ENCODE results near the gene NTSR1. TPM values are rescaled to one million over a fixed set of nuclear protein-coding genes. Genes with fewer than 3 reads are reported as not detected.

Gene NTSR1
- total RNA-seq, 4 donors from 2014 or later = 0.06 to 0.09 TPM; not detected in 2

DNA sequence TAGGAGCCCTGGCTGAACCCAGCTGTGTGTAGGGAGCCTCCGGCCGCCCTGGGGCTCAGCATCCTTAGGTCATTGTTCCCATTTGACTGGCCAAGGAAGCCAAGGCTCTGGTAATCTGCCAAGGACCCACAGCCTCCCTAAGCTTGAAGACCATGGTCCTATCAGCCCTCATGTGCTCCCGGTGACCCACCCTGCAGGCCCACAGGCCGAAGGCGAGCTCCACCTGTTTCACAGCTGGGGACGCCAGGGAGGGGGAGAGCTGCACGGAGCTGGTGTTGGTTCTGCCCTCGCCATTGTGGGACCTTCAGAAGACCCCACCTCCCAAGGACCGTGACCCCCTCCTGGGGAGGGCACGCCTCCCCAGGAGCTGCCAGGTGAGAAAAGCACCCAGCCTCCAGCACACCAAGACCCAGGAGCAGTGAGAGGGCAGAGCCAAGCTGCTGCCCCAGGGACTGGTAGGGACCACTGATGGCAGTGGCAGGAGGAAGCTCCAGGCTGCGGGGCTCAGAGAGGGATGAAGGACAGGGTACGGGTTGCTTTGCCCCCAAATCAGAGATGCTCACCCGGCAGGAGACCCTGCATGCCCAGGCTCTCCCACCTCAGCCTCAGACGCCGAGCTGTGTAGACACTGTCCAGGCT lies 56.9 kb downstream of the NTSR1 start:
- Histone ChIP-seq H3K4me1 (peaks cover 0 to 17% (median 2%) of the 10 kb centered on the region in 3 donors), H3K4me3 (no peak overlapping the region), H3K27ac (no peak overlapping the region), H3K36me3 (no peaks in the 10 kb centered on the region), H3K9me3 (no peaks in the 10 kb centered on the region), H3K27me3 (peaks cover 0 to 98% (median 0%) of the 10 kb centered on the region in 4 donors)
- WGBS, 2 donors = 78 to 80% methylated on average over 1 to 5 of the region's 15 CpGs
- TF ChIP-seq CTCF (IDR thresholded peaks at IDR 0.05) (no peak), POLR2A (IDR thresholded peaks at IDR 0.05) (no peak)
- no peak for DNase-seq
- intact Hi-C loops (cut with DNase I) = no loop called here

DNA sequence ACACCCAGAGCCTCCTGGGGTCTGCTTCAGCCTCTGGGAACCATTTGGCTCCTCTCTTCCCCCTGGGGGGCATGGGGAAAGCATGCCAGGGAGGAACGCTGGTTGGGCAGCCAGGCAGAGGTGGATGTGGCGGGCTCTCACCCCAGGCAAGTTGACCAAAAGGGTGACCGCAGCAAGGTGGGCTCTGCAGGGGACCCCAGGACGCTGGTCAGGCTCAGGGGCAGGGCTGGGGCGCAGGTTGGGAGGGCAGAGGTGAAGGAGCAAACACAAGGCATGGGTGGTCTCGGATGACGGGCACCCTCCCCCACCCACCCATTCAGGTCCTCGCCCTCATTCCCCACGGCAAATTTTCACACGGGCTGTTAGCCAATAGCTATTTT lies 57.4 kb downstream of the NTSR1 start:
- no peaks in the 10 kb centered on the region for H3K9me3 ChIP-seq
- DNase-seq = no peak
- H3K27me3 ChIP-seq = peaks cover 0 to 96% (median 0%) of the 10 kb centered on the region in 4 donors
- H3K4me1 ChIP-seq = peaks cover 0 to 12% (median 0%) of the 10 kb centered on the region in 3 donors
- no peak for TF ChIP-seq CTCF (IDR thresholded peaks at IDR 0.05)
- no peak for TF ChIP-seq POLR2A (IDR thresholded peaks at IDR 0.05)
- no peak overlapping the region for H3K27ac ChIP-seq
- WGBS, 2 donors = 29 to 33% methylated on average over 6 to 7 of the region's 10 CpGs
- no peaks in the 10 kb centered on the region for H3K36me3 ChIP-seq
- intact Hi-C loops (cut with DNase I) = no loop called here
- no peak overlapping the region for H3K4me3 ChIP-seq

DNA sequence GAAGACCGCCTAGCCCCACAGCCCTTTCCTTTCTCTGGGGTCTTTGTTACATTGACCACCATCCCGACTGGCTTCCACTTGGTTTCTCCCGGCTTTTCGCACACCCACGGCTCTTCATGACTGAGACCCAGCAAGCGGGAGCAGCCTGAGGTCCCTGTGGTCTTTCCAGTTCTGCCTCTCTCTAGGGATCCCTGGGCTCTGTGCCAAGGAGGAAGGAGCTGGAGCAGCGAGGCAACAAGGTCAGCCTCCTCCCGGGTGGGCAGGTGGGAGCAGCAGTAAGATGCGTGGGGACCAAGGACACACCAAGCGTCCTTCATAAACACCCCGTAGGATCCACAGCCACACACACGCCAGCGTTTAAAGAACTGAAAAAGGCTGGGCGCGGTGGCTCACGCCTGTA lies 58.1 kb downstream of the NTSR1 start:
- Histone ChIP-seq H3K9me3 (no peaks in the 10 kb centered on the region), H3K27me3 (peaks cover 0 to 96% (median 0%) of the 10 kb centered on the region in 4 donors), H3K36me3 (no peaks in the 10 kb centered on the region), H3K27ac (no peak overlapping the region), H3K4me3 (no peak overlapping the region), H3K4me1 (peaks cover 0 to 7% (median 0%) of the 10 kb centered on the region in 3 donors)
- TF ChIP-seq POLR2A (IDR thresholded peaks at IDR 0.05) (no peak), CTCF (IDR thresholded peaks at IDR 0.05) (no peak)
- DNase-seq = no peak
- 63 to 68% methylated on average over 9 to 15 of the region's 16 CpGs for WGBS, 2 donors
- intact Hi-C loops (cut with DNase I) = no loop called here

DNA sequence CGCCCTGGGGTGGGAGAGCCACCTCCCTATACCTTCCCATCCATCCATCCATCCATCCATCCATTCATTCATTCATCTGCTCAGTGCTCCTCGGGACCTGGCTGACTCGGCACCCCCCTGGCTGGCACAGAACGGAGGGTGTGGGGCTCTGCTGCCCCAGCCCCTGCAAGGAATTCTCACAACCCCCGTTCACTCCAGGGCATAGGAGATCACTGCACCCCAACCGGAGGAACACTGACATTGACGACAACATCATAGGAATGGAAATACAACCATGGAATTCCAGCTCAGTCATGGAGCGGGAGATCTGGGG lies 59.6 kb downstream of the NTSR1 start:
- peaks cover 0 to 19% (median 6%) of the 10 kb centered on the region in 3 donors for H3K4me1 ChIP-seq
- H3K27ac ChIP-seq = no peak overlapping the region
- H3K27me3 ChIP-seq = peaks cover 0 to 95% (median 0%) of the 10 kb centered on the region in 4 donors
- TF ChIP-seq POLR2A (IDR thresholded peaks at IDR 0.05) = no peak
- TF ChIP-seq CTCF (IDR thresholded peaks at IDR 0.05) = no peak
- no peak overlapping the region for H3K4me3 ChIP-seq
- WGBS, 2 donors = 100% methylated on average over 2 of the region's 8 CpGs; no CpG with 5 or more reads in 1 of the 2 donors
- no peak for DNase-seq
- no peaks in the 10 kb centered on the region for H3K9me3 ChIP-seq
- intact Hi-C loops (cut with DNase I) = no loop called here
- no peaks in the 10 kb centered on the region for H3K36me3 ChIP-seq

DNA sequence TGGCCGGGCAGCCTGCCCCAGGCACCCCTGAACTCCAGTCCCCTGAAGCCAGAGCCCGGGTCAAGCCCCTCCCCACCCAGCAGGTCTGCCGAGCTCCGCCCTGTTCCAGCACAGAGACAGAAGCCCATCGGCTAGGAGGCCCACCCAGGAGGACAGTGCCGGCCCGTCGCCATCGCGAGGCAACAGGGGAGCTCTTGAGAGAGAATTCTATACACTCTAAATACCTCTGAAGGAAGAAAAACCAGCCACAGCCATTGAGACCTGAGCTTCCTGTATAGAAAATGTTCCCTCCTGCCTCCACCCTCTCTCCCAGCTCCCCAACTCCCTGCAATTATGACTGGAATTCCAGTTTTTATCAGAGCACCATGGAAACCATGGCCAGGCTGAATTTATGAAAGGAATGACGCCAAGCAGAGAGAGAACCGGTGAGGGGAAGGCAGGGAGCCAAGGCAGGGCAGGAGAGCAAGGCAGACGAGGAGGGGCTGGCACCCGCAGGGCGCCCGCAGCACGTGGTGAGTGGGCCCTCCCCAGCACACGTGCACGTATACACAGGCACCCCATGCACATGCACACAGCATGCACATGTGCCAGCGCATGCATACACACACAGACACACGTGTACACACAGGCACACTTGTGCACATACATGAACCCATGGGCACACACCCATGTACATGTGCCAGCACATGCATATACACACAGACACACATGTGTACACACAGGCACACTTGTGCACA lies 60.1 kb downstream of the NTSR1 start:
- WGBS, 2 donors = 52 to 61% methylated on average over 2 to 9 of the region's 21 CpGs
- no peak for DNase-seq
- H3K27ac ChIP-seq = no peak overlapping the region

More for the DNA sequence above, 60.1 kb downstream of the NTSR1 start:
- Histone ChIP-seq H3K36me3 (no peaks in the 10 kb centered on the region), H3K9me3 (no peaks in the 10 kb centered on the region), H3K27me3 (peaks cover 0 to 95% (median 0%) of the 10 kb centered on the region in 4 donors), H3K4me1 (peaks cover 3 to 24% (median 12%) of the 10 kb centered on the region in 3 donors), H3K4me3 (no peak overlapping the region)
- intact Hi-C loops (cut with DNase I) = no loop called here
- TF ChIP-seq POLR2A (IDR thresholded peaks at IDR 0.05) (no peak), CTCF (IDR thresholded peaks at IDR 0.05) (no peak)
